NCI-H1092 treated with DMSO at 0.1 percent for 48 hours (cell line): ENCODE results near the gene CRCP.
"Not testable (repeated sequence)": the region's sequence is repeated elsewhere in the genome, so short reads cannot be mapped to it uniquely, and the experiment has no call there.

ENCODE experiments used
- DNase-seq: peaks from one replicate; lab custom pipeline; 2025; lab: John Stamatoyannopoulos, UW

The CRCP gene

GRCh38 chr7:66108410-66108809, 6.2 kb upstream of the CRCP start:
- DNase-seq = not testable (repeated sequence)

- DNase-seq = no peak
Observed at GRCh38 chr7:66110856-66111255, 3.8 kb upstream of the CRCP start.

GRCh38 chr7:66116680-66117420, 2.2 kb downstream of the CRCP start:
- DNase-seq = not testable (repeated sequence)

- DNase-seq = no peak
Observed at GRCh38 chr7:66118603-66119002, 4.0 kb downstream of the CRCP start.

- DNase-seq = no peak
Observed at GRCh38 chr7:66119245-66119850, 4.7 kb downstream of the CRCP start.

- no peak for DNase-seq
Observed at GRCh38 chr7:66123175-66123528, 8.5 kb downstream of the CRCP start.

- not testable (repeated sequence) for DNase-seq
Observed at GRCh38 chr7:66124569-66124861, 9.9 kb downstream of the CRCP start.

- no peak for DNase-seq
Observed at GRCh38 chr7:66125052-66125694, 10.5 kb downstream of the CRCP start.

- DNase-seq = not testable (repeated sequence)
Observed at GRCh38 chr7:66125781-66126352, 11.2 kb downstream of the CRCP start.

- not testable (repeated sequence) for DNase-seq
Observed at GRCh38 chr7:66127172-66127571, 12.5 kb downstream of the CRCP start.

GRCh38 chr7:66138994-66139752, 24.5 kb downstream of the CRCP start:
- DNase-seq = no peak

- DNase-seq = no peak
Observed at GRCh38 chr7:66140924-66141323, 26.3 kb downstream of the CRCP start.

GRCh38 chr7:66142334-66142733, 27.7 kb downstream of the CRCP start:
- no peak for DNase-seq

- no peak for DNase-seq
Observed at GRCh38 chr7:66142996-66143395, 28.3 kb downstream of the CRCP start.

- DNase-seq = no peak
Observed at GRCh38 chr7:66143876-66144332, 29.3 kb downstream of the CRCP start.

GRCh38 chr7:66145400-66146104, 30.9 kb downstream of the CRCP start:
- no peak for DNase-seq

GRCh38 chr7:66146701-66147100, 32.1 kb downstream of the CRCP start:
- DNase-seq = no peak

- DNase-seq = not testable (repeated sequence)
Observed at GRCh38 chr7:66147657-66148056, 33.0 kb downstream of the CRCP start.

- no peak for DNase-seq
Observed at GRCh38 chr7:66150471-66150870, 35.8 kb downstream of the CRCP start.

- no peak for DNase-seq
Observed at GRCh38 chr7:66152371-66153191, 37.9 kb downstream of the CRCP start.

- DNase-seq = no peak
Observed at GRCh38 chr7:66153691-66154090, 39.0 kb downstream of the CRCP start.
